HG02623 (cell line): ENCODE results near the gene LMF1.

Source experiments
- ATAC-seq: cut with Tn5 transposase; IDR thresholded peaks from one replicate; pipeline ENCODE4 v1.9.1; 2021; ENCODE audit warnings: moderate library complexity; ENCODE audit not compliant: unreplicated experiment

Gene LMF1

GRCh38 chr16:1003391-1004347 is 32.9 kb upstream of the LMF1 start:
- ATAC-seq: no peak

DNA sequence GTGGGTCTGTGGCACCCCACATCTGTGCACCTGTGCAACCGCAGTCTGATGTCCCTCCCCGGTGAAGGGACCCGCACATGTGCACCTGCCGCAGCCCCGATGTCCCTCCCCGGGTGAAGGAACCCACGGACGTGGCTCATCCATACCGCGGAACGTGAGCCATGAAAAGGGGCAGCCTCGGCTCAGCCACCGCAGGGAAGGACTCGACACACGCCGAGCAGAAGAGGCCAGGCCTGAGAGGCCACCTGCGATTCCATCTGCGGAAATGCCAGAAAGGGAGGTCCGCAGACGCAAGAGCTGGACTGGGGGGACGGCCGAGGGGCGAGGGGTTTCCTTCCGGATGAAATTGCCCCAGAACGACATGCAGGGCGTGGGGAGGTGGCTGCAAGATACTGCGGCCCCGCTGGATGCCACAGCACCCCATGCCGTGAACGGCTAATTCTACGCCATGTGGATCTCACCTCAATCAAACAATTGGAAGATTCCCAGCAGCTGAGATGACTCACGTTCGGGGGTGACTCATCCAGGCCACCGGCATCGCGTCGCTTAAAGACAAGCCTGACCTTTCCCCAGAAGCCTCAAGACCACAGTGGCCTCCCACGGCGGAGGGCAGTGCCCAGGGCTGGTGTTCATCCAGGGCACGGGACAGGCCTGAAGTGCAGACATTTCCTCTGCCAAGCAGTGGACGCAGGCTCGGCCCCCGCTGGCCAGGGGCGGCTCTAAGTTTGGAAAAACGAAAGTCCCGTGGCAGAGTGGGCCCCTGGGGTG is 31.8 kb upstream of the LMF1 start:
- ATAC-seq: no peak

GRCh38 chr16:1001096-1001495 is 30.3 kb upstream of the LMF1 start:
- no peak for ATAC-seq

- no peak for ATAC-seq
Measured at GRCh38 chr16:1000608-1001007, 29.8 kb upstream of the LMF1 start.

DNA sequence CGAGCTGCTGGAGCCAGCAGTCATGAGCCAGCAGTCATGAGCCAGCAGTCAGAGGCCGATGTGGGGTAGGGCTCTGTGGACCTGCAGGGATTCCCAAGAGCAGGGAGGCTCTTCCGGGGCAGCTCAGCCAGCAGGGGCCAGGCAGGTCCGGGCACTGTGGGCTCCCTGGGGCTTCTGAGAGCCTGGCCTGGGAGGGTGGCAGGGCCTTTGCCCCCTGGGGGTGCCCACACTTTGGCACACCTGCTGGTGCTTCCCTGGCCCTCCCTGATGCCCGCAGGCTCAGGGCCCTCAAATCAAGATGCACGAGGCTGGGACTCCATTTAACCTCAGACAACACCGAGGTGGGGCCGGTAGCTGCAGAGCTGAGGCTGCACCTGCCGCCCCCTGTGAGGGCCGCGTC is 28.9 kb upstream of the LMF1 start:
- ATAC-seq: no peak

DNA sequence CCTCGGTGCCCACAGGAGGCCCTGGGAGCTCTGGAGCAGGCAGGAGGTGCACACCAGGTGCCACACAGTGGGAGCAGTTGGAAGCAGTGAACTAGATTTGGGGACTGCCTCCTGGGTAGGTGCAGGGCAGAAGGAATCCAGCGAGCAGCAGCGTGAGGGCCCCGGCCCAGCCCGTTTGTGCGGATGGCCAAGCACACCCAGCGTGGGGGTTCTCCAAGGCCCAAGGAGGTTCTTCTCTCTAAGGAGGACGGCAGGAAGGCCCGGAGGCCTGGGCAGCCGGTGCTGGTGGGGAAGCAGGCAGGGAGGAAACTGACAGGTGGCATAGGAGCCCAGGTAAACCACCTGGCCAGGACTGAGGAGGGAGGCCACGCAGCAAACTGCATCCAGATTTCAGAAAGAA is 27.8 kb upstream of the LMF1 start:
- ATAC-seq: no peak

GRCh38 chr16:998211-998610 is 27.4 kb upstream of the LMF1 start:
- no peak for ATAC-seq

DNA sequence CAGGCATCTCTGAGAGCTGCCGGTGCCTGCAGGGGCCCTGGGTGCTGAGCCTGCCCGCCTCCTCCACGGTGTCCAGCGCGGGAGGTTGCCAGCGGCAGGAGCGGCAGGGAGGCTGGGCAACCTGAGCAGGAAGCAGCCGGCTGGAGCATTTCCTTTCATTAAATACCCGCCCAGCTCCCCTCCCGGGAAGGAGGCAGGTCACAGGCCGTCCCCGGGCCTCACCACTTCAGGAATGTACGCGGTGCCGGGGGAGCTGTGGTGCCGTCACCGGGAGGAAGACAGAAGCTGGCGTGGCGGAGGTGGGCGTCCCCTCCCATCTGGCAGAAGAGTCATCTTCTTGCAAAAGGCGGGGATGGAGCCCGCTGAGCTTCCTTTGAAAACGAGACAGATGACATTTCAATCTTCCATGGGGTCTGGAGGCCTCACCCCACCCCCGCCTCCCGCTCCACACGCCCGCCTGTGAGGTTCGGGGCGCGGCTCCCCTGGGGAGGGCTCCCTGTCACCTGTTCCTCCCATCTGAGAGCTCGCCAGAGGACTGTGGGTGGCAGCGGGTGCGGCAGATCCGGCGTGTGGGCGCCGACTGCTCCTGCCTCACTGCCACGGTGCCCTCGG is 26.8 kb upstream of the LMF1 start:
- no peak for ATAC-seq

- ATAC-seq: no peak
Measured at GRCh38 chr16:996681-997080, 25.9 kb upstream of the LMF1 start.

- ATAC-seq: no peak
Measured at GRCh38 chr16:995783-996182, 25.0 kb upstream of the LMF1 start.

DNA sequence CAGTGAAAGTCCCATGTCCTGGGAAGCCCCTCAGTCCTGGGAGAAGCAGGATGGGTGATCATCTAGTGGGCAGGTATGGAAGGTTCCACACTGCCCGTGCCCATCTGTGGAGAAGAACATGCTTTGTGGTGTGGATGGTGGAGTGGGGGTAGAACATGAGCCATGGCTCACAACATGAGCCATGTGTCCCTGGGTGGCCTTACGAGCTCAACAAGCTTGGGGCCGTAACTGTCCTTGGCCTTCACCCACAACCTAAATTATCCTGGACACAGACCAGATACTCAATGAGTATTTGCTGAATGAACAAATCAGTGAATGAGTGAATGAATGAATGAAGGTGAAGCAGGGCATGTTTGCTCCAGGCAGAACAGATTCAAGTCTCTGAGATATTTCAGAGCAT is 24.3 kb upstream of the LMF1 start:
- no peak for ATAC-seq

DNA sequence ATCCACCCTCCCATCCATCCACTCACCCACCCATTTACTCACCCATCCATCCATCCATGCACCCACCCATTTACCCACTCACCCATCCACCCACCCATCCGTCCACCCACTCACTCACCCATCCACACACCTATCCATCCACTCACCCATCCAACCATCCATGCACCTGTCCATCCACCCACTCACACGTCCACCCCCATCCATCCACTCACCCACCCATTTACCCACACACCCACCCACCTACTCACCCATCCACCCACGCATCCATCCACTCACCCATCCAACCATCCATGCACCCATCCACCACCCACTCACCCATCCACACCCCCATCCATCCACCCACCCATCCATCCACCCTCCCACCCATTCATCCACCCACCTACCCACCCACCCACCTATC is 22.9 kb upstream of the LMF1 start:
- no peak for ATAC-seq

DNA sequence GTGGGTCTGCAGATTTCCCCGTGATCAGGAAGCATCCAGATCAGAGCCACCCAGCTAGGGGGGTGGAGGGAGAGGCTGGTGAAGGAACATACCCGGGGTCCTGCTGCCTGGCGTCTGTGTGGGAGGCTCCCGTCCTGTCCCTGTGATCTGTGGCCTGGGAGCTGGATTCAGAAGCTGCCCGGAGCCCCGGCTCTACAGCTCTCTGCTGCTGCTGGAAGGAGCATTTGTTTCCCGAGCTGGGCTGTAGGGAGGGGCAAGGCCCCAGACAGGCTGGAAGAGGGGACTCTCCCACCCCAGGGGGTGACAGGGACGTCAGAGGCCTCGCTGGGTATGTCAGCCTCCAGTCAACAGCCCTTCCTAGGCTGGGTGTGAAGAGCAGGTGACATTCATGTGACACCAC is 21.0 kb upstream of the LMF1 start:
- no peak for ATAC-seq

DNA sequence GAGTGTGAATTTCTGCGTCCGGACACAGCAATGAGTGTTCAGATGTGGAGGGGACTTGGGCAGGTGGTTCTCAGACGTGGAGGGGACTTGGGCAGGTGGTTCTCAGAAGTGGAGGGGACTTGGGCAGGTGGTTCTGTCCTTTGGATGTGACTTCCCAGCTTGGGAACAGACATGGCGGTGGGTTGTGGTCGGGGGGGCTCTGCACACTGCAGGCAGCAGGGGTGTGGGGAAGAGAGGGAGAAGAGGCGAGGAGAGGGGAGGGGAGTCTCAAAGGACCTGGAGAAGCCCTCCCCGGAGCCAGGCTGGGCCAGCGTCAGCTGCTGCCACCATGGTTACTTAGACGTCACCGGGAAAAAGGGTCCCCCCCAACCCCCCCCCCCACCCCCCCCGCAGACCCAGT is 20.6 kb upstream of the LMF1 start:
- no peak for ATAC-seq

DNA sequence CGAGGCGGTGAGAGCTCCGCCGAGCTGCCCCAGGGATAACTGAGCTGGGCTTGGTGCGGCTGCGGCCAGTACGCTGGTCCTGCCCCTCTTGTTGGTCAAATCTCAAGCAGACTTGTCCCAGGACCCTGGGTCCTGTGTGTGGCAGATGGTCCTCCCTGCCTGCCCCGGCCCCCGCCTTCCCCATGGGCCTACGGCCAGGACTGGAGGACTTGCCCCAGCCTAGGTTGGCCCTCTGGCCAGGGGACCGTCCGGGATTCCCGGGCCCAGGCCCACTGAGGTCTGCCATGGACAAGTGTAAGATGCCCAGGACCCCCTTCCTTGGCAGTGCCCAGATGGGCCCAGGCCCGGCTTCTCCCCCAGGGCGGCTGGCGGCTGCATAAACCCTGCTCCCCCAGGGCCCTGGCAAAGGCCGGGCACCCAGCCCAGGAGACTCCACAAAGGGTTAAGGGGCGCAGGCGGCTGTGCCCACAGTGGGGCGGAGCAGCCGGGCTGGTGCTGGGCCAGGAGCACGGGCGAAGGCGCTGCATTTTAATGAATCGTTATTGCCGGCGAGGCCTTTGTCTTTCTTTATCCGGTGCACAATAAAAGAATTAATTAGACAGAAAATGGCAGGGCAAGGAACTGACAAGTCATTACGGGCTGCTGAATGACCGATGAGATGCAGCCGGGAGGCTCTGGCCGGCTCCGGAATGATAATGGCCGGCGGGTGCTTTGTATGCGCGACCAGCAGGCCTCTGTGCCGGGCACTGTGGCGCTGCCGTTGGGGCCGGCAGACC is 19.9 kb upstream of the LMF1 start:
- ATAC-seq: no peak

GRCh38 chr16:989354-989814 is 18.6 kb upstream of the LMF1 start:
- no peak for ATAC-seq

GRCh38 chr16:988471-989353 is 17.9 kb upstream of the LMF1 start:
- no peak for ATAC-seq

- no peak for ATAC-seq
Measured at GRCh38 chr16:987906-988305, 17.1 kb upstream of the LMF1 start.

- ATAC-seq: no peak
Measured at GRCh38 chr16:986925-987582, 16.3 kb upstream of the LMF1 start.
